ENCODE data around the gene GRM8. TPM values are rescaled to one million over a fixed set of nuclear protein-coding genes. Genes with fewer than 3 reads are reported as not detected.

GRM8 gene
- total and polyA plus RNA-seq, 4 donors: 0.28 to 4.9 (median 2.8) TPM

DNA sequence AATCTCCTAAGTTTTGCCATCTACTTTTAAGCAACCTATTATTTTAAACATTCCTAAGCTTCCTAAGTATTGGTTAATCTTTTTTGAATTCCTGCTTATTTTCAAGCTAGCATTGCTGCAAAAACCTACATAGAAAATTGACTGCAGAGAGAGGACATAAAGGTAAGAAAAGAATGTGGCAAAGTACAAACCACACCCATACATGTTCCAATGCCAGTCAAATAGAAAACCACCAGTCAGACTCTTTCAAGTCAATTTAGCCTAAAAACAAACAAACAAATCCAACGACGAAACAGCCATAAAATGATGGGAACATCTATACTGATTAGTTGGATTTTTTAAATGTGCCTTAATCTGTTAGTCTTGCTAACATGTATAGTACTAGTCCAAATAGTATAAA, 804.8 kb downstream of the GRM8 start:
- Histone ChIP-seq H3K4me3 (ENCODE audit: low read depth in 1 of 3, low read length in 3 of 3) (no peak overlapping the region), H3K9ac (ENCODE audit: low read depth in 1 of 2, low read length in 2 of 2) (no peak overlapping the region), H3K36me3 (ENCODE audit: control insufficient read depth in 4 of 4, insufficient read depth in 3 of 4, low read depth in 1 of 4, low read length in 3 of 4) (peaks cover 0 to under 1% (median 0%) of the 10 kb centered on the region in 4 donors), H3K4me1 (ENCODE audit: control insufficient read depth in 4 of 4, insufficient read depth in 4 of 4, low read length in 3 of 4) (no peaks in the 10 kb centered on the region), H3K27ac (ENCODE audit: low read depth in 1 of 2, low read length in 2 of 2) (no peak overlapping the region), H3K9me3 (ENCODE audit: control insufficient read depth in 4 of 4, low read length in 3 of 4) (no peaks in the 10 kb centered on the region), H3K27me3 (ENCODE audit: control insufficient read depth in 4 of 4, insufficient read depth in 4 of 4, low read length in 3 of 4) (no peaks in the 10 kb centered on the region)
- WGBS: 66% methylated on average over 2 of the region's 2 CpGs
- DNase-seq (ENCODE audit: low spot score): no peak
- TF ChIP-seq YY1 (IDR thresholded peaks at IDR 0.05) (no peak), REST (IDR thresholded peaks at IDR 0.05) (no peak), RAD21 (IDR thresholded peaks at IDR 0.05) (no peak), CTCF (IDR thresholded peaks at IDR 0.05; ENCODE audit: low read depth, low read length, missing input control) (no peak)

- no peaks in the 10 kb centered on the region for H3K4me1 ChIP-seq (ENCODE audit: control insufficient read depth in 4 of 4, insufficient read depth in 4 of 4, low read length in 3 of 4)
- H3K27ac ChIP-seq (ENCODE audit: low read depth in 1 of 2, low read length in 2 of 2): no peak overlapping the region
- H3K9me3 ChIP-seq (ENCODE audit: control insufficient read depth in 4 of 4, low read length in 3 of 4): no peaks in the 10 kb centered on the region
- peaks cover 0 to 1% (median 0%) of the 10 kb centered on the region in 4 donors for H3K36me3 ChIP-seq (ENCODE audit: control insufficient read depth in 4 of 4, insufficient read depth in 3 of 4, low read depth in 1 of 4, low read length in 3 of 4)
- TF ChIP-seq FOXA2 (IDR thresholded peaks at IDR 0.05): no peak
- TF ChIP-seq NR2F2 (IDR thresholded peaks at IDR 0.05): no peak
- TF ChIP-seq, protein P1, sequence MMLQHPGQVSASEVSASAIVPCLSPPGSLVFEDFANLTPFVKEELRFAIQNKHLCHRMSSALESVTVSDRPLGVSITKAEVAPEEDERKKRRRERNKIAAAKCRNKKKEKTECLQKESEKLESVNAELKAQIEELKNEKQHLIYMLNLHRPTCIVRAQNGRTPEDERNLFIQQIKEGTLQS (IDR thresholded peaks at IDR 0.05): no peak
- TF ChIP-seq TAF1 (conservative IDR thresholded peaks at IDR 0.05): no peak
- TF ChIP-seq HNF4G (IDR thresholded peaks at IDR 0.05): no peak
- no peak for TF ChIP-seq GABPA (IDR thresholded peaks at IDR 0.05 in 1 of 2, conservative IDR thresholded peaks at IDR 0.05 in 1 of 2)
- no peak for TF ChIP-seq SP1 (IDR thresholded peaks at IDR 0.05)
- TF ChIP-seq RAD21 (IDR thresholded peaks at IDR 0.05): no peak
- no peak overlapping the region for H3K9ac ChIP-seq (ENCODE audit: low read depth in 1 of 2, low read length in 2 of 2)
- WGBS: 90% methylated on average over 6 of the region's 6 CpGs
- no peaks in the 10 kb centered on the region for H3K27me3 ChIP-seq (ENCODE audit: control insufficient read depth in 4 of 4, insufficient read depth in 4 of 4, low read length in 3 of 4)
- H3K4me3 ChIP-seq (ENCODE audit: low read depth in 1 of 3, low read length in 3 of 3): no peak overlapping the region
- DNase-seq (ENCODE audit: low spot score): no peak
These were observed 806.8 kb downstream of the GRM8 start for GRCh38 chr7:126445991-126446390.

GRCh38 chr7:126443951-126444350, 808.8 kb downstream of the GRM8 start:
- Histone ChIP-seq H3K9me3 (ENCODE audit: control insufficient read depth in 4 of 4, low read length in 3 of 4) (no peaks in the 10 kb centered on the region), H3K27ac (ENCODE audit: low read depth in 1 of 2, low read length in 2 of 2) (no peak overlapping the region), H3K36me3 (ENCODE audit: control insufficient read depth in 4 of 4, insufficient read depth in 3 of 4, low read depth in 1 of 4, low read length in 3 of 4) (peaks cover 0 to 1% (median 0%) of the 10 kb centered on the region in 4 donors), H3K4me1 (ENCODE audit: control insufficient read depth in 4 of 4, insufficient read depth in 4 of 4, low read length in 3 of 4) (no peaks in the 10 kb centered on the region), H3K4me3 (ENCODE audit: low read depth in 1 of 3, low read length in 3 of 3) (no peak overlapping the region), H3K9ac (ENCODE audit: low read depth in 1 of 2, low read length in 2 of 2) (no peak overlapping the region), H3K27me3 (ENCODE audit: control insufficient read depth in 4 of 4, insufficient read depth in 4 of 4, low read length in 3 of 4) (no peaks in the 10 kb centered on the region)
- 99% methylated on average over 1 of the region's 1 CpG for WGBS
- DNase-seq (ENCODE audit: low spot score): no peak
- TF ChIP-seq GABPA (IDR thresholded peaks at IDR 0.05 in 1 of 2, conservative IDR thresholded peaks at IDR 0.05 in 1 of 2) (no peak), CTCF (IDR thresholded peaks at IDR 0.05; ENCODE audit: low read depth, low read length, missing input control) (no peak), REST (IDR thresholded peaks at IDR 0.05) (no peak), RAD21 (IDR thresholded peaks at IDR 0.05) (no peak), EGR1 (IDR thresholded peaks at IDR 0.05; ENCODE audit: low read depth in 2 of 2) (no peak), TAF1 (conservative IDR thresholded peaks at IDR 0.05) (no peak), JUND (IDR thresholded peaks at IDR 0.05) (no peak)
- TF ChIP-seq, protein P1 (IDR thresholded peaks at IDR 0.05): no peak
